SJSA1 (cell line): ENCODE data around the gene ZNF280A. TPM values are rescaled to one million over a fixed set of nuclear protein-coding genes. Genes with fewer than 3 reads are reported as not detected.

Experiments used
- DNase-seq, 2 experiments: peaks; one replicate each; pipeline ENCODE4 v3.0.0-alpha.2; 2015 to 2020; ENCODE audit warnings: low spot score in 2 of 2, low read depth in 1 of 2
- H3K27ac ChIP-seq: fragments of 250-450 bp; sonication (Bioruptor Pico); 2 replicates; pipeline ENCODE4 v1.5.1; 2020; ENCODE audit warnings: mild to moderate bottlenecking, moderate library complexity
- H3K27me3 ChIP-seq: fragments of 250-450 bp; sonication (Bioruptor Pico); replicated peaks from 2 replicates; pipeline ENCODE4 v1.5.1; 2020; ENCODE audit warnings: mild to moderate bottlenecking, moderate library complexity
- H3K36me3 ChIP-seq: fragments of 250-450 bp; sonication (Bioruptor Pico); 2 replicates; pipeline ENCODE4 v1.5.1; 2020; ENCODE audit warnings: mild to moderate bottlenecking
- H3K4me1 ChIP-seq: fragments of 250-450 bp; sonication (Bioruptor Pico); replicated peaks from 2 replicates; pipeline ENCODE4 v1.6.1; 2021; ENCODE audit warnings: mild to moderate bottlenecking
- H3K4me3 ChIP-seq: fragments of 250-450 bp; sonication (Bioruptor Pico); 2 replicates; pipeline ENCODE4 v1.5.1; 2020; ENCODE audit warnings: mild to moderate bottlenecking
- H3K9me3 ChIP-seq: fragments of 250-450 bp; sonication (Bioruptor Pico); replicated peaks from 2 replicates; pipeline ENCODE4 v1.5.1; 2020; ENCODE audit warnings: mild to moderate bottlenecking
- total RNA-seq: library from RNA; depleted of rRNA; stranded (reverse); fragments of >200 nt; shearing (Covaris generic); gene quantifications from 2 replicates; pipeline ENCODE4 v1.2.3, GENCODE V29; 2014; rRNA removed

The ZNF280A gene
- total RNA-seq, 1 experiment from 2014 or later, result 0.32 TPM

GRCh38 chr22:22465094-22465602 is 54.9 kb downstream of the ZNF280A start:
- no peak for DNase-seq
- no peaks in the 10 kb centered on the region for H3K4me1 ChIP-seq

DNA sequence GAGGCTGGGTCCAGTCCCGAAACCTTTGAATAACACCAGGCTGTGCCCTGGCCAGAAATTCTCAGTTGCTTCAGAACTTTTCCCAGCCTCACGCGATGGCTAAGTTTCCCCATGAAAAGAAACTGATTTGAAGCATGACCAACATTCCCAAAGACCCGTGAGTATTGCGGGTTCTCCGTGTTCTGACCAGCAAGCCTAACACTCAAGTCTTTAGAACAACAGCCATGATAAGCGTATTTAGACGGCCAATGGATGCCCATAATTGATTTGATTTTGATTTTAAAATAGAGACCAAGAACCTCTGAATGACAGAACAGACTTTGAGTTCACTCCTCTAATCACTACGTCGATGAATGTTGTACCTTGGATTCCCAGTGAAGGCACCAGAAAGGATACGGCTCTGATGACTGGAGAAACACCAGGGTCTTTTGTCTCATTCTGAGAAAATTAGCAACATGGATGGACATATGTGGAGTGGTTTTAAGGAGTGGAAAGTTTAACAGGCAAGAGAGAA is 55.5 kb downstream of the ZNF280A start:
- no peak for DNase-seq
- Histone ChIP-seq H3K27me3 (no peaks in the 10 kb centered on the region; the same call in 1 of the 2 replicates), H3K36me3 (no peaks in the 10 kb centered on the region), H3K27ac (no peak overlapping the region), H3K4me1 (no peaks in the 10 kb centered on the region), H3K4me3 (no peak overlapping the region), H3K9me3 (peaks cover 8% of the 10 kb centered on the region; the same call in 1 of the 2 replicates)

More at GRCh38 chr22:22465094-22465602, 54.9 kb downstream of the ZNF280A start:
- Histone ChIP-seq H3K9me3 (peaks cover 5% of the 10 kb centered on the region; the same call in 1 of the 2 replicates), H3K27ac (no peak overlapping the region), H3K4me3 (no peak overlapping the region), H3K27me3 (no peaks in the 10 kb centered on the region; the same call in 1 of the 2 replicates), H3K36me3 (no peaks in the 10 kb centered on the region)

DNA sequence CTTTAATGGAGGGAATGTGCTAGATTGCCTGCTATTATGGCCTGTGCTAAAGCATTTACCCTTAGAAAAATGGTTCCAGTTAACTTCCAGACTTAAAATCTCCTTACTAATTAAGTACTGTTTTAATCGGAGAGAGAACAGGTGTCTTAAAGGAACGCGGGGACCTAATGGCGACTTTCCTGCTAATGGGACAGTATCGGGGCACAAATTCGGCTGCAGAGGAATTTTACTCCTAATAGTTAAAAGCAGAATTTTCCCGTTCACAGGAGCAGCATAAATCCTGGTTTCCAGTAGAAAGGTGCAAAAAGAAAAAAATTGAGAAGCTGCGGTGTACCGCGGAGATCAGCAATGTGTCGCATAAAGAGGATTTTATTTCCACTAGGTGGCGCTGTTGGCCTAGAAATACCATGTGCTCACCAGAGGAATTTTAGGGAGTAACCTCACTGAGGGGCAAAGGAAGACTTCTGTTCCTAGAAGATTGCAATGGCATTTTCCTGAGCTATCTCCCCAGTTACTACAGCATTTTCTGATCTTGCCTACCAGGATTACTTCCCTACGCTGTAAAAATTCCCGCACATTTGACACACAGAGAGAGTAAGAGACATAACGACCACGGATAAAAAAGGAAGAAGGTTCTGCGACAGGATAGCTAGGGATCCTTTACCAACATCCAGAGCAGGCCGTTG is 56.1 kb downstream of the ZNF280A start:
- no peak overlapping the region for H3K27ac ChIP-seq
- H3K27me3 ChIP-seq, result no peaks in the 10 kb centered on the region; the same call in 1 of the 2 replicates
- no peaks in the 10 kb centered on the region for H3K36me3 ChIP-seq
- no peak overlapping the region for H3K4me3 ChIP-seq
- no peaks in the 10 kb centered on the region for H3K4me1 ChIP-seq
- peak; percentile 49 to 52 for DNase-seq
- peaks cover 6% of the 10 kb centered on the region; the same call in 1 of the 2 replicates for H3K9me3 ChIP-seq

Other genes with a start within 250 kb of the ZNF280A start
- gene ZNF280B, start 11.5 kb downstream of the ZNF280A start, total RNA-seq, result 1.7 and 2.7 TPM in 2 replicates
- gene PRAME, start 39.0 kb upstream of the ZNF280A start, total RNA-seq, result 0.05 TPM in 1 of 2 replicates, not detected in the other
- not detected in 2 replicates for gene GGTLC2, start 124.3 kb upstream of the ZNF280A start, total RNA-seq